T-cell (primary cell): ENCODE results near the gene FAM177B. TPM values are rescaled to one million over a fixed set of nuclear protein-coding genes. Genes with fewer than 3 reads are reported as not detected.

ENCODE experiments used
- ATAC-seq, 4 experiments: fragments of 200-7000 bp in 3 of 4; fragments of 150-1000 bp in 1 of 4; cut with Tn5 transposase; replicated peaks in 1 of 4; 1 replicate in 3 of 4; 2 replicates in 1 of 4; pipeline ENCODE4 v1.10.0; 2021; ENCODE audit warnings: moderate library complexity in 3 of 4, mild to moderate bottlenecking in 2 of 4, moderate number of reproducible peaks in 1 of 4
- CTCF ChIA-PET, 2 donors: fragments of 300-600 bp; sonication (Branson Sonifier 250); formaldehyde crosslinking; loops; one replicate each; lab custom pipeline; 2022; ENCODE audit warnings: antibody characterized with exemption in 2 of 2; lab: Charles Lee
- POLR2A ChIA-PET, 2 donors: fragments of 300-600 bp; sonication (Branson Sonifier 250); formaldehyde crosslinking; loops; one replicate each; lab custom pipeline; 2022; ENCODE audit warnings: antibody characterized with exemption in 2 of 2; lab: Charles Lee
- DNase-seq, 35 experiments: peaks; one replicate each; pipeline versions ENCODE4 v3.0.0 to v3.0.0-alpha.2; 2013 to 2023
- H3K27ac ChIP-seq: one replicate; pipeline ENCODE4 v1.5.1; 2013; ENCODE audit warnings: low read length
- H3K27me3 ChIP-seq, 2 experiments: replicated peaks in 1 of 2; 1 replicate in 1 of 2; 2 replicates in 1 of 2; pipeline versions ENCODE4 v1.6.1 to v1.7.0; 2013; ENCODE audit warnings: low read length in 1 of 2, mixed read lengths in 1 of 2; ENCODE audit not compliant: control insufficient read depth in 2 of 2, insufficient read depth in 2 of 2; ENCODE audit errors: extremely low read depth in 1 of 2
- H3K36me3 ChIP-seq, 2 donors: 1 replicate in 1 of 2; 2 replicates in 1 of 2; pipeline versions ENCODE4 v1.6.1 to v1.7.0; 2013; ENCODE audit warnings: low read length in 1 of 2; ENCODE audit not compliant: control insufficient read depth in 2 of 2, insufficient read depth in 1 of 2; ENCODE audit errors: extremely low read depth in 1 of 2
- H3K4me1 ChIP-seq, 2 experiments: 1 replicate in 1 of 2; 2 replicates in 1 of 2; pipeline versions ENCODE4 v1.6.1 to v1.7.0; 2013; ENCODE audit warnings: low read length in 2 of 2, mixed read lengths in 1 of 2; ENCODE audit not compliant: insufficient read depth in 2 of 2, control insufficient read depth in 1 of 2; ENCODE audit errors: extremely low read depth in 1 of 2
- H3K4me3 ChIP-seq, 2 donors: 1 replicate in 1 of 2; 2 replicates in 1 of 2; pipeline versions ENCODE4 v1.5.1 to v1.7.0; 2013; ENCODE audit warnings: mild to moderate bottlenecking in 2 of 2, low read length in 1 of 2, moderate library complexity in 1 of 2; ENCODE audit not compliant: control insufficient read depth in 1 of 2; ENCODE audit errors: extremely low read depth in 1 of 2
- H3K9me3 ChIP-seq: 2 replicates; pipeline ENCODE4 v1.7.0; 2013
- H3K27ac Mint-ChIP-seq, 2 donors: one replicate each; pipeline ENCODE4 v1.8.0; 2020 to 2021; ENCODE audit warnings: mild to moderate bottlenecking in 2 of 2, mixed read lengths in 2 of 2
- H3K27me3 Mint-ChIP-seq, 2 donors: one replicate each; pipeline ENCODE4 v1.8.0; 2021 to 2022; ENCODE audit warnings: mixed read lengths in 2 of 2
- H3K36me3 Mint-ChIP-seq: one replicate; pipeline ENCODE4 v1.8.0; 2021; ENCODE audit warnings: mixed read lengths
- H3K4me1 Mint-ChIP-seq, 3 donors: one replicate each; pipeline ENCODE4 v1.8.0; 2020 to 2022; ENCODE audit warnings: mixed read lengths in 3 of 3, mild to moderate bottlenecking in 1 of 3
- H3K4me3 Mint-ChIP-seq, 3 donors: one replicate each; pipeline ENCODE4 v1.8.0; 2020 to 2022; ENCODE audit warnings: mild to moderate bottlenecking in 3 of 3, mixed read lengths in 3 of 3, moderate library complexity in 3 of 3
- H3K9me3 Mint-ChIP-seq, 3 donors: one replicate each; pipeline ENCODE4 v1.8.0; 2020 to 2022; ENCODE audit warnings: mixed read lengths in 3 of 3
- WGBS: methylation state at CpG from one replicate; pipeline ENCODE4 v1.1.5; 2013; ENCODE audit warnings: missing lambda C conversion rate; ENCODE audit not compliant: insufficient coverage; 5-methylcytosine and 5-hydroxymethylcytosine counted together
- total RNA-seq, 35 experiments: library from RNA in 6 of 35; stranded (reverse) in 6 of 35; fragments of 120-200 nt in 1 of 35; gene quantifications; one replicate each; pipeline versions ENCODE4 v1.2.1 to v1.2.4 and lab custom pipeline; 2013 to 2026

Gene FAM177B
- total RNA-seq, 5 donors from 2014 or later (not counting 1 experiment from before 2014, with no cell fraction given) = 0.58 to 3.3 (median 0.60) TPM

GRCh38 chr1:222784916-222785315 lies 47.9 kb downstream of the FAM177B start:
- Mint-ChIP-seq H3K4me1 (no peaks in the 10 kb centered on the region), H3K36me3 (no peaks in the 10 kb centered on the region), H3K9me3 (peaks cover 0 to 5% (median 0%) of the 10 kb centered on the region in 3 donors), H3K27me3 (peaks cover 7 to 10% of the 10 kb centered on the region in 2 donors), H3K4me3 (no peak overlapping the region), H3K27ac (no peak overlapping the region)
- WGBS = 0% methylated on average over 1 of the region's 2 CpGs
- no peaks in the 10 kb centered on the region for H3K9me3 ChIP-seq
- no peak overlapping the region for H3K4me3 ChIP-seq
- no peaks in the 10 kb centered on the region for H3K36me3 ChIP-seq
- DNase-seq (no peak), ATAC-seq (no peak)
- H3K27me3 ChIP-seq = no peaks in the 10 kb centered on the region
- no peak overlapping the region for H3K27ac ChIP-seq
- ChIA-PET CTCF (interaction anchor here in 1 of 2 donors (0.6 kb wide), 1 partner anchor 31 kb away, joined by 3 read pairs; no protein-coding TSS in a partner anchor), POLR2A (interaction anchor here in 1 of 2 donors (0.7 kb wide), 1 partner anchor 9 kb away, joined by 4 read pairs; no protein-coding TSS in a partner anchor)
- no peaks in the 10 kb centered on the region for H3K4me1 ChIP-seq

GRCh38 chr1:222785529-222785928 lies 48.5 kb downstream of the FAM177B start:
- Mint-ChIP-seq H3K27me3 (peaks cover 7 to 10% of the 10 kb centered on the region in 2 donors), H3K4me3 (no peak overlapping the region), H3K27ac (no peak overlapping the region), H3K9me3 (peaks cover 0 to 8% (median 0%) of the 10 kb centered on the region in 3 donors), H3K4me1 (no peaks in the 10 kb centered on the region), H3K36me3 (no peaks in the 10 kb centered on the region)
- ChIA-PET CTCF (no interaction called here), POLR2A (no interaction called here)
- Histone ChIP-seq H3K27ac (no peak overlapping the region), H3K36me3 (no peaks in the 10 kb centered on the region), H3K9me3 (no peaks in the 10 kb centered on the region), H3K4me1 (no peaks in the 10 kb centered on the region), H3K27me3 (no peaks in the 10 kb centered on the region), H3K4me3 (no peak overlapping the region)
- no peak for ATAC-seq
- WGBS = no CpG with 5 or more reads among the region's 2 CpGs
- DNase-seq = no peak

- H3K9me3 ChIP-seq = no peaks in the 10 kb centered on the region
- H3K27ac ChIP-seq = no peak overlapping the region
- 91% methylated on average over 1 of the region's 1 CpG for WGBS
- no peak for DNase-seq
- peaks cover 7 to 10% of the 10 kb centered on the region in 2 donors for H3K27me3 Mint-ChIP-seq
- H3K4me3 Mint-ChIP-seq = no peak overlapping the region
- no peak overlapping the region for H3K27ac Mint-ChIP-seq
- no peaks in the 10 kb centered on the region for H3K36me3 Mint-ChIP-seq
- H3K27me3 ChIP-seq = no peaks in the 10 kb centered on the region
- peaks cover 0 to 8% (median 0%) of the 10 kb centered on the region in 3 donors for H3K9me3 Mint-ChIP-seq
- ATAC-seq = no peak
- no peaks in the 10 kb centered on the region for H3K36me3 ChIP-seq
- H3K4me1 ChIP-seq = no peaks in the 10 kb centered on the region
- ChIA-PET CTCF (no interaction called here), POLR2A (no interaction called here)
- H3K4me3 ChIP-seq = no peak overlapping the region
- H3K4me1 Mint-ChIP-seq = no peaks in the 10 kb centered on the region
Measured at GRCh38 chr1:222786121-222786520, 49.1 kb downstream of the FAM177B start.

GRCh38 chr1:222787729-222788128 lies 50.7 kb downstream of the FAM177B start:
- H3K27me3 Mint-ChIP-seq = peaks cover 0 to 4% of the 10 kb centered on the region in 2 donors
- no peak overlapping the region for H3K4me3 Mint-ChIP-seq
- no peak for DNase-seq
- no peak overlapping the region for H3K27ac Mint-ChIP-seq
- Histone ChIP-seq H3K36me3 (no peaks in the 10 kb centered on the region), H3K4me3 (no peak overlapping the region), H3K27ac (no peak overlapping the region), H3K4me1 (no peaks in the 10 kb centered on the region), H3K27me3 (no peaks in the 10 kb centered on the region), H3K9me3 (no peaks in the 10 kb centered on the region)
- ChIA-PET POLR2A (no interaction called here), CTCF (no interaction called here)
- no peaks in the 10 kb centered on the region for H3K4me1 Mint-ChIP-seq
- peaks cover 0 to 8% (median 0%) of the 10 kb centered on the region in 3 donors for H3K9me3 Mint-ChIP-seq
- no peaks in the 10 kb centered on the region for H3K36me3 Mint-ChIP-seq
- no peak for ATAC-seq
- WGBS = 73% methylated on average over 3 of the region's 4 CpGs

GRCh38 chr1:222788402-222789156 lies 51.6 kb downstream of the FAM177B start:
- ATAC-seq = no peak
- CTCF ChIA-PET = no interaction called here
- no peak overlapping the region for H3K4me3 Mint-ChIP-seq

GRCh38 chr1:222790115-222790514 lies 53.1 kb downstream of the FAM177B start:
- H3K27ac Mint-ChIP-seq = no peak overlapping the region
- Histone ChIP-seq H3K4me1 (no peaks in the 10 kb centered on the region), H3K36me3 (no peaks in the 10 kb centered on the region), H3K4me3 (no peak overlapping the region), H3K9me3 (no peaks in the 10 kb centered on the region), H3K27me3 (no peaks in the 10 kb centered on the region), H3K27ac (no peak overlapping the region)
- peaks cover 0 to 8% (median 0%) of the 10 kb centered on the region in 3 donors for H3K9me3 Mint-ChIP-seq
- POLR2A ChIA-PET = no interaction called here
- CTCF ChIA-PET = interaction anchor here in 1 of 2 donors (0.6 kb wide), 1 partner anchor 11 kb away, joined by 10 read pairs; no protein-coding TSS in a partner anchor
- DNase-seq (no peak), ATAC-seq (no peak)
- peaks cover 0 to 3% of the 10 kb centered on the region in 2 donors for H3K27me3 Mint-ChIP-seq
- no peak overlapping the region for H3K4me3 Mint-ChIP-seq
- no peaks in the 10 kb centered on the region for H3K4me1 Mint-ChIP-seq
- no CpG with 5 or more reads among the region's 2 CpGs for WGBS
- H3K36me3 Mint-ChIP-seq = no peaks in the 10 kb centered on the region

More at GRCh38 chr1:222788402-222789156, 51.6 kb downstream of the FAM177B start:
- Histone ChIP-seq H3K36me3 (no peaks in the 10 kb centered on the region), H3K27ac (no peak overlapping the region), H3K27me3 (no peaks in the 10 kb centered on the region), H3K4me3 (no peak overlapping the region), H3K9me3 (no peaks in the 10 kb centered on the region), H3K4me1 (no peaks in the 10 kb centered on the region)
- POLR2A ChIA-PET = no interaction called here
- Mint-ChIP-seq H3K27me3 (peaks cover 0 to 4% of the 10 kb centered on the region in 2 donors), H3K4me1 (no peaks in the 10 kb centered on the region), H3K36me3 (no peaks in the 10 kb centered on the region), H3K9me3 (peaks cover 0 to 8% (median 0%) of the 10 kb centered on the region in 3 donors), H3K27ac (no peak overlapping the region)
- DNase-seq = no peak
- 100% methylated on average over 1 of the region's 3 CpGs for WGBS
